IMR-90 (cell line): ENCODE measurements around the gene SYNRG. TPM values are rescaled to one million over a fixed set of nuclear protein-coding genes. Genes with fewer than 3 reads are reported as not detected.

Experiments used
- ATAC-seq: fragments of 200-7000 bp; cut with Tn5 transposase; 2 replicates; pipeline ENCODE4 v1.9.1; 2020; ENCODE audit warnings: low read depth, mild to moderate bottlenecking, moderate library complexity
- BruUV-seq: library from RNA; stranded (reverse); fragments of 400-500 nt; replicated peaks from 2 replicates; lab custom pipeline; 2021; lab: Mats Ljungman, UMichigan
- CTCF ChIA-PET: fragments of 300-600 bp; formaldehyde crosslinking; extraction: SDS; loops from one replicate; lab custom pipeline; 2021; ENCODE audit warnings: antibody characterized with exemption; lab: Yijun Ruan, JAX
- POLR2A ChIA-PET: fragments of 300-600 bp; sonication (Branson Sonifier 250); formaldehyde crosslinking; loops from one replicate; lab custom pipeline; 2022; ENCODE audit warnings: antibody characterized with exemption; ENCODE audit not compliant: unreplicated experiment; lab: Charles Lee
- DNase-seq: peaks from one replicate; pipeline ENCODE4 v3.0.0; 2013
- H2AFZ ChIP-seq: replicated peaks from 2 replicates; pipeline ENCODE3; 2013; ENCODE audit warnings: low read length, mild to moderate bottlenecking; ENCODE audit not compliant: poor library complexity
- H2AK5ac ChIP-seq: 2 replicates; pipeline ENCODE4 v1.6.1; 2013; ENCODE audit warnings: low read depth, low read length, inconsistent platforms
- H2AK9ac ChIP-seq: replicated peaks from 2 replicates; pipeline ENCODE3; 2013; ENCODE audit warnings: mild to moderate bottlenecking, low read depth, low read length, moderate library complexity; ENCODE audit not compliant: poor library complexity
- H2BK120ac ChIP-seq: 2 replicates; pipeline ENCODE4 v1.6.1; 2013; ENCODE audit warnings: low read depth, low read length, inconsistent platforms
- H2BK15ac ChIP-seq: 3 replicates; pipeline ENCODE4 v1.6.1; 2013; ENCODE audit warnings: low read depth, low read length, inconsistent platforms
- H2BK20ac ChIP-seq: 2 replicates; pipeline ENCODE4 v1.6.1; 2013; ENCODE audit warnings: low read depth, mild to moderate bottlenecking, inconsistent platforms, low read length, moderate library complexity
- H2BK5ac ChIP-seq: 2 replicates; pipeline ENCODE4 v1.6.1; 2013; ENCODE audit warnings: mild to moderate bottlenecking, low read depth, low read length, inconsistent platforms; ENCODE audit not compliant: poor library complexity, severe bottlenecking
- H3K14ac ChIP-seq: replicated peaks from 2 replicates; pipeline ENCODE4 v1.6.1; 2013; ENCODE audit warnings: low read depth, low read length, inconsistent platforms
- H3K18ac ChIP-seq: 2 replicates; pipeline ENCODE4 v1.6.1; 2013; ENCODE audit warnings: low read depth, low read length, control low read depth
- H3K23ac ChIP-seq: 2 replicates; pipeline ENCODE4 v1.6.1; 2013; ENCODE audit warnings: low read depth, low read length, inconsistent platforms
- H3K27ac ChIP-seq: 2 replicates; pipeline ENCODE4 v1.5.1; 2013; ENCODE audit warnings: mild to moderate bottlenecking, control low read depth, low read length; ENCODE audit not compliant: insufficient read depth
- H3K27me3 ChIP-seq: 2 replicates; pipeline ENCODE4 v1.6.1; 2013; ENCODE audit warnings: low read length; ENCODE audit not compliant: control insufficient read depth, insufficient read depth
- H3K36me3 ChIP-seq: 2 replicates; pipeline ENCODE4 v1.6.1; 2013; ENCODE audit warnings: low read length, mixed read lengths; ENCODE audit not compliant: control insufficient read depth, insufficient read depth
- H3K4ac ChIP-seq: 2 replicates; pipeline ENCODE4 v1.6.1; 2013; ENCODE audit warnings: low read depth, low read length, inconsistent platforms
- H3K4me1 ChIP-seq: 2 replicates; pipeline ENCODE4 v1.6.1; 2013; ENCODE audit warnings: low read length, mixed read lengths; ENCODE audit not compliant: control insufficient read depth, insufficient read depth
- H3K4me2 ChIP-seq: 2 replicates; pipeline ENCODE4 v1.6.1; 2013; ENCODE audit warnings: low read depth, mild to moderate bottlenecking, control low read depth, low read length, moderate library complexity
- H3K4me3 ChIP-seq: 2 replicates; pipeline ENCODE4 v1.5.1; 2013; ENCODE audit warnings: low read depth, mild to moderate bottlenecking, control low read depth, low read length, moderate library complexity; ENCODE audit not compliant: insufficient read depth
- H3K56ac ChIP-seq: 2 replicates; pipeline ENCODE4 v1.6.1; 2013; ENCODE audit warnings: low read length, inconsistent platforms; ENCODE audit not compliant: insufficient read depth; ENCODE audit errors: extremely low read depth
- H3K79me1 ChIP-seq, 2 experiments: 2 replicates each; pipeline ENCODE4 v1.6.1; 2013; ENCODE audit warnings: low read length in 2 of 2, inconsistent platforms in 1 of 2, low read depth in 1 of 2
- H3K9ac ChIP-seq: 2 replicates; pipeline ENCODE4 v1.6.1; 2013; ENCODE audit warnings: low read depth, low read length, control low read depth
- H3K9me1 ChIP-seq: 2 replicates; pipeline ENCODE4 v1.6.1; 2013; ENCODE audit warnings: low read length, inconsistent platforms; ENCODE audit not compliant: insufficient read depth
- H3K9me3 ChIP-seq: 2 replicates; pipeline ENCODE4 v1.6.1; 2013; ENCODE audit warnings: low read length; ENCODE audit not compliant: control insufficient read depth, insufficient read depth
- H4K20me1 ChIP-seq: 2 replicates; pipeline ENCODE4 v1.6.1; 2013; ENCODE audit warnings: low read length, inconsistent platforms; ENCODE audit not compliant: insufficient read depth
- H4K5ac ChIP-seq: 2 replicates; pipeline ENCODE4 v1.6.1; 2013; ENCODE audit warnings: mild to moderate bottlenecking, low read depth, low read length, control low read depth
- H4K8ac ChIP-seq, 2 experiments: 2 replicates each; pipeline ENCODE4 v1.6.1; 2013; ENCODE audit warnings: low read depth in 2 of 2, low read length in 2 of 2, control low read depth in 1 of 2, inconsistent platforms in 1 of 2
- H4K91ac ChIP-seq: 2 replicates; pipeline ENCODE4 v1.6.1; 2013; ENCODE audit warnings: low read depth, low read length, inconsistent platforms; ENCODE audit not compliant: insufficient read depth
- MAFK ChIP-seq: IDR thresholded peaks from 2 replicates; pipeline ENCODE4 v1.6.1; 2012; ENCODE audit warnings: low read depth, low read length, improper control_type of control experiment
- SMC3 ChIP-seq: fragments of 150-350 bp; IDR thresholded peaks from 2 replicates; pipeline ENCODE4 v1.6.1; 2016; ENCODE audit warnings: low read depth, mild to moderate bottlenecking, antibody characterized with exemption, low read length, moderate library complexity
- dilution Hi-C: fragments of 300-500 bp; cut with HindIII; formaldehyde crosslinking; loops from one replicate; pipeline ENCODE4 v1.14.3; 2018; ENCODE audit warnings: low sequenced_read_pairs; ENCODE audit not compliant: unreplicated experiment
- in situ Hi-C: fragments of 300-500 bp; cut with MboI; formaldehyde crosslinking; loops from 3 replicates; pipeline ENCODE4 v1.14.3; 2019; ENCODE audit warnings: low sequenced_read_pairs, inconsistent platforms, mixed read lengths
- intact Hi-C: fragments of 100-400 bp; cut with micrococcal nuclease; formaldehyde crosslinking; loops from 2 replicates; pipeline ENCODE4 v1.10.0; 2022
- polyA plus RNA-seq, 3 experiments: library from polyadenylated mRNA; depleted of rRNA; stranded (reverse); fragments of >200 nt; gene quantifications; 2 replicates each; pipeline ENCODE4 v1.2.3, GENCODE V29; 2012; ENCODE audit warnings: low replicate concordance in 1 of 3
- total RNA-seq: library from RNA; depleted of rRNA; stranded (reverse); fragments of >200 nt; gene quantifications from 2 replicates; pipeline ENCODE4 v1.2.3, GENCODE V29; 2012

The SYNRG gene
- total and polyA plus RNA-seq, 2 of the 4 experiments (the other 2 are of a cell fraction): 11.7 to 15.2 TPM

DNA sequence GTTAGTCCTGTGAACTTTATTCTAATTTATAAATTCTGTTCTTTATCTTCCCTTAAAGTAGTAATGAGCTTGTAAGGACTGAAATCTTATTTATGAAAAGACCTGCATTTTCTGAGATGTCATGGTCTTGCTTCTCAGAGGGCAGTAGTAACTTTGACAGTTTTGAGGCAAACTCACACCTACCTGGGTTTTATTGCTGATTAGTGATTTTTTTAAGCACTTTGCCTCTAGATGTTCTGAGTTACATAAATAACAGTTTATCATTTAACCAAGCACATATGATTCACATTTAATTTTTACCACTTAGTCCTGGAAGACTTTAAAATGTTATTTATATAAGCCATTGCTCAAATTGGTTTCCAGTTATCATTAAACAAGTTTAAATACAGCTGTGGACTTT lies 108.8 kb downstream of the SYNRG start:
- Histone ChIP-seq H3K27me3 (no peaks in the 10 kb centered on the region), H3K79me1 (peaks cover 0 to 54% of the 10 kb centered on the region in 2 experiments; a peak in 2 of 4 replicates), H3K4me1 (peaks cover 2% of the 10 kb centered on the region; the same call in 1 of the 2 replicates), H4K8ac (no peak overlapping the region), H3K27ac (no peak overlapping the region), H3K4ac (no peak overlapping the region), H3K18ac (no peak overlapping the region), H3K9me3 (no peaks in the 10 kb centered on the region), H2BK120ac (no peak overlapping the region), H2BK20ac (no peak overlapping the region), H3K23ac (no peak overlapping the region), H3K9me1 (peaks cover 29% of the 10 kb centered on the region), H2BK5ac (no peak overlapping the region), H4K5ac (no peak overlapping the region), H4K20me1 (peaks cover 89% of the 10 kb centered on the region), H2AK5ac (no peak overlapping the region), H3K9ac (no peak overlapping the region), H2AFZ (no peak overlapping the region), H3K4me2 (no peak overlapping the region), H3K36me3 (peaks cover 10% of the 10 kb centered on the region), H3K4me3 (no peak overlapping the region), H4K91ac (no peak overlapping the region), H2AK9ac (no peak overlapping the region), H3K14ac (no peak overlapping the region), H3K56ac (no peak overlapping the region), H2BK15ac (no peak overlapping the region)
- CTCF ChIA-PET: no interaction called here
- intact Hi-C loops (no loop called here), dilution Hi-C loops (no loop called here), in situ Hi-C loops (no loop called here)
- POLR2A ChIA-PET: no interaction called here
- DNase-seq: no peak
- ATAC-seq: no peak
- no peak for TF ChIP-seq SMC3
- TF ChIP-seq MAFK: peak; percentile 71
- BruUV-seq: no TSS peak
